A549 (cell line): ENCODE results near the gene PGM2L1. TPM values are rescaled to one million over a fixed set of nuclear protein-coding genes. Genes with fewer than 3 reads are reported as not detected.
"Not testable (repeated sequence)": the region's sequence is repeated elsewhere in the genome, so short reads cannot be mapped to it uniquely, and the experiment has no call there.

Experiments
- ATAC-seq, 2 experiments: fragments of 200-7000 bp in 1 of 2; fragments of >200 bp in 1 of 2; cut with Nextera tagmentation in 1 of 2; cut with Tn5 transposase in 1 of 2; 3 replicates each; pipeline versions ENCODE4 v1.8.0 to v1.9.1; 2018 to 2020; ENCODE audit warnings: mild to moderate bottlenecking in 1 of 2, moderate library complexity in 1 of 2
- CTCF ChIA-PET: fragments of 300-600 bp; sonication (Branson Sonifier 250); formaldehyde crosslinking; extraction: SDS; loops from one replicate; lab custom pipeline; 2021; ENCODE audit warnings: antibody characterized with exemption, inconsistent platforms; lab: Yijun Ruan, JAX
- POLR2A ChIA-PET: fragments of 350-600 bp; formaldehyde crosslinking; extraction: SDS; loops from one replicate; lab custom pipeline; 2021; ENCODE audit warnings: antibody characterized with exemption, inconsistent platforms; lab: Yijun Ruan, JAX
- DNase-seq, 2 experiments: peaks; one replicate each; pipeline versions ENCODE4 v3.0.0 to v3.0.0-alpha.2; 2011 to 2016; ENCODE audit warnings: low read depth in 1 of 2, low spot score in 1 of 2
- FAIRE-seq: peaks from 2 replicates; lab custom pipeline; 2011; peaks lifted over from hg19 to GRCh38; lab: Jason Lieb, UNC
- H3K27ac ChIP-seq, 2 experiments: fragments of >200 bp; sonication (Bioruptor Twin); formaldehyde crosslinking; 3 replicates each; pipeline ENCODE4 v1.5.1; 2016 to 2017
- H3K4me1 ChIP-seq: fragments of >200 bp; sonication (Bioruptor Twin); formaldehyde crosslinking; 3 replicates; pipeline ENCODE4 v1.6.1; 2016
- H3K4me2 ChIP-seq: fragments of >200 bp; sonication (Bioruptor Twin); formaldehyde crosslinking; 3 replicates; pipeline ENCODE4 v1.6.1; 2016
- H3K4me3 ChIP-seq: fragments of >200 bp; sonication (Bioruptor Twin); formaldehyde crosslinking; 3 replicates; pipeline ENCODE4 v1.5.1; 2016
- H3K9me3 ChIP-seq: fragments of >200 bp; sonication (Bioruptor Twin); formaldehyde crosslinking; 3 replicates; pipeline ENCODE4 v1.6.1; 2016
- ELK1 ChIP-seq: fragments of 150-350 bp; IDR thresholded peaks from 2 replicates; pipeline ENCODE4 v1.6.1; 2014; ENCODE audit warnings: low read depth, mild to moderate bottlenecking, low read length
- FOSB ChIP-seq: fragments of 250-450 bp; sonication (Bioruptor Pico); IDR thresholded peaks from 2 replicates; pipeline ENCODE4 v1.5.0; 2020; ENCODE audit warnings: mild to moderate bottlenecking, moderate library complexity
- FOXS1 ChIP-seq: fragments of 250-450 bp; sonication (Bioruptor Pico); IDR thresholded peaks from 2 replicates; pipeline ENCODE4 v1.5.0; 2020; ENCODE audit warnings: mild to moderate bottlenecking, moderate library complexity
- HOXA7 ChIP-seq: fragments of 250-450 bp; sonication (Bioruptor Pico); IDR thresholded peaks from 2 replicates; pipeline ENCODE4 v1.5.0; 2020; ENCODE audit warnings: mild to moderate bottlenecking, moderate library complexity
- HOXB13 ChIP-seq: fragments of 250-450 bp; sonication (Bioruptor Pico); IDR thresholded peaks from 2 replicates; pipeline ENCODE4 v1.5.0; 2020; ENCODE audit warnings: low read depth, mild to moderate bottlenecking, moderate library complexity
- MAFK ChIP-seq: fragments of 450-650 bp; IDR thresholded peaks from 2 replicates; pipeline ENCODE4 v1.6.1; 2014; ENCODE audit not compliant: partially characterized antibody
- MYC ChIP-seq: IDR thresholded peaks from 2 replicates; pipeline ENCODE4 v1.6.1; 2012; ENCODE audit warnings: mild to moderate bottlenecking, inconsistent platforms, low read length, improper control_type of control experiment, borderline replicate concordance
- RAD21 ChIP-seq, 2 experiments: fragments of >200 bp in 1 of 2; sonication (Bioruptor Twin) in 1 of 2; formaldehyde crosslinking in 1 of 2; IDR thresholded peaks in 1 of 2; conservative IDR thresholded peaks in 1 of 2; 2 replicates in 1 of 2; 3 replicates in 1 of 2; pipeline ENCODE4 v1.6.1; 2012 to 2018; ENCODE audit warnings: inconsistent platforms in 1 of 2
- WGBS: methylation state at CpG from one replicate; pipeline ENCODE4 v1.1.6; 2017; ENCODE audit errors: missing lambda C conversion rate; 5-methylcytosine and 5-hydroxymethylcytosine counted together
- polyA plus RNA-seq, 4 experiments: library from polyadenylated mRNA; depleted of rRNA in 3 of 4; stranded (reverse); fragments of >200 nt; fragmentation: RNase III in 1 of 4; extraction: RNeasy Plus Mini Kit Qiagen cat#74134 plus additional on column Dnase treatment in 1 of 4; gene quantifications; 2 replicates in 3 of 4; 3 replicates in 1 of 4; pipeline ENCODE4 v1.2.3, GENCODE V29; 2011 to 2017
- TF ChIP-seq, protein P1 (sequence below): IDR thresholded peaks from 2 replicates; pipeline ENCODE4 v1.6.1; 2012
- TF ChIP-seq, protein P2 (sequence below): fragments of 200-600 bp; sonication (generic); IDR thresholded peaks from 2 replicates; pipeline ENCODE4 v1.6.1; 2016; ENCODE audit warnings: antibody characterized with exemption, mild to moderate bottlenecking, moderate library complexity
- TF ChIP-seq, protein P3 (sequence below): IDR thresholded peaks from 2 replicates; pipeline ENCODE4 v1.6.1; 2012; ENCODE audit warnings: low read depth, borderline replicate concordance
- TF ChIP-seq, protein P4 (sequence below): fragments of >200 bp; sonication (Bioruptor Twin); formaldehyde crosslinking; IDR thresholded peaks from 3 replicates; pipeline ENCODE4 v1.6.1; 2016

The PGM2L1 gene
- polyA plus RNA-seq, 2 of the 4 experiments (the other 2 are of a cell fraction): 21.8 to 23.5 TPM

GRCh38 chr11:74417860-74418508 lies 19.8 kb upstream of the PGM2L1 start:
- 73% methylated on average over 4 of the region's 4 CpGs for WGBS
- TF ChIP-seq, protein P1, sequence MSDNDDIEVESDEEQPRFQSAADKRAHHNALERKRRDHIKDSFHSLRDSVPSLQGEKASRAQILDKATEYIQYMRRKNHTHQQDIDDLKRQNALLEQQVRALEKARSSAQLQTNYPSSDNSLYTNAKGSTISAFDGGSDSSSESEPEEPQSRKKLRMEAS: no peak
- TF ChIP-seq, protein P2, sequence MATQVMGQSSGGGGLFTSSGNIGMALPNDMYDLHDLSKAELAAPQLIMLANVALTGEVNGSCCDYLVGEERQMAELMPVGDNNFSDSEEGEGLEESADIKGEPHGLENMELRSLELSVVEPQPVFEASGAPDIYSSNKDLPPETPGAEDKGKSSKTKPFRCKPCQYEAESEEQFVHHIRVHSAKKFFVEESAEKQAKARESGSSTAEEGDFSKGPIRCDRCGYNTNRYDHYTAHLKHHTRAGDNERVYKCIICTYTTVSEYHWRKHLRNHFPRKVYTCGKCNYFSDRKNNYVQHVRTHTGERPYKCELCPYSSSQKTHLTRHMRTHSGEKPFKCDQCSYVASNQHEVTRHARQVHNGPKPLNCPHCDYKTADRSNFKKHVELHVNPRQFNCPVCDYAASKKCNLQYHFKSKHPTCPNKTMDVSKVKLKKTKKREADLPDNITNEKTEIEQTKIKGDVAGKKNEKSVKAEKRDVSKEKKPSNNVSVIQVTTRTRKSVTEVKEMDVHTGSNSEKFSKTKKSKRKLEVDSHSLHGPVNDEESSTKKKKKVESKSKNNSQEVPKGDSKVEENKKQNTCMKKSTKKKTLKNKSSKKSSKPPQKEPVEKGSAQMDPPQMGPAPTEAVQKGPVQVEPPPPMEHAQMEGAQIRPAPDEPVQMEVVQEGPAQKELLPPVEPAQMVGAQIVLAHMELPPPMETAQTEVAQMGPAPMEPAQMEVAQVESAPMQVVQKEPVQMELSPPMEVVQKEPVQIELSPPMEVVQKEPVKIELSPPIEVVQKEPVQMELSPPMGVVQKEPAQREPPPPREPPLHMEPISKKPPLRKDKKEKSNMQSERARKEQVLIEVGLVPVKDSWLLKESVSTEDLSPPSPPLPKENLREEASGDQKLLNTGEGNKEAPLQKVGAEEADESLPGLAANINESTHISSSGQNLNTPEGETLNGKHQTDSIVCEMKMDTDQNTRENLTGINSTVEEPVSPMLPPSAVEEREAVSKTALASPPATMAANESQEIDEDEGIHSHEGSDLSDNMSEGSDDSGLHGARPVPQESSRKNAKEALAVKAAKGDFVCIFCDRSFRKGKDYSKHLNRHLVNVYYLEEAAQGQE: peak; percentile 78; the same call in 1 of the 2 replicates
- ChIA-PET POLR2A (interaction anchor here (0.5 kb wide), 1 partner anchor 32 kb away, joined by 6 read pairs; no protein-coding TSS in a partner anchor), CTCF (interaction anchor here (1.0 to 1.9 kb wide), 5 partner anchors 14 to 162 kb away, joined by 3 to 4 read pairs (median 4); no protein-coding TSS in a partner anchor)
- no peaks in the 10 kb centered on the region for H3K9me3 ChIP-seq
- DNase-seq: peak in 1 of 2 experiments; percentile 3
- H3K4me1 ChIP-seq: peaks cover 31% of the 10 kb centered on the region
- H3K27ac ChIP-seq: peak overlapping the region; percentile 72 to 83
- FAIRE-seq: no peak
- H3K4me2 ChIP-seq: peak overlapping the region; percentile 66
- H3K4me3 ChIP-seq: no peak overlapping the region
- peak; percentile 75 to 81; a peak in 4 of 6 replicates for ATAC-seq

DNA sequence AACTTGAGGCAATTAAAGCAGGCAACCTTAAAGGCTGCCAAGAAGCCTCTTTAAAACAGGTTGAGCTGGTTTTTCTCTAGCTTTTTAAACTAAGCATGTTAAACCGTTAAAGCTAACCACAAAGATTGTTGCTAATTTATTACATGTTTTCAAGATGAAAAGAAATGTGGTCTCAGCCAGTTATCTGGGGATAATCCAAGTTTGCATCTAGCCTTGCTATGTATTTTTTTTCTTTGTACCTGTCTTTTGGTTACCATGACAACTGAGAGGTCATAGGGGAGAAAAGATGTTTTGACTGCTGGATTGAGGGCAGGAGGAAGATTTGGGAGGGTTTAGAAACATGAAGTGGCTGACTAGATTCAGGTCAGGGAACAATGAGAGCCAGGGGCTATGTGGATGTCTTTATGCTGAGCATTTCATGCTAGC lies 19.2 kb upstream of the PGM2L1 start:
- H3K4me2 ChIP-seq: peak overlapping the region; percentile 66; the same call in 2 of the 3 replicates
- peak overlapping the region; percentile 72 to 83 for H3K27ac ChIP-seq
- DNase-seq: no peak
- H3K4me3 ChIP-seq: no peak overlapping the region
- H3K9me3 ChIP-seq: no peaks in the 10 kb centered on the region
- TF ChIP-seq ELK1 (no peak), MAFK (no peak), FOXS1 (CRISPR knock-in tag) (no peak), FOSB (no peak), RAD21 (conservative IDR thresholded peaks at IDR 0.05 in 1 of 2, IDR thresholded peaks at IDR 0.05 in 1 of 2) (no peak), HOXB13 (CRISPR knock-in tag) (no peak), HOXA7 (CRISPR knock-in tag) (no peak), MYC (no peak)
- TF ChIP-seq, protein P3, sequence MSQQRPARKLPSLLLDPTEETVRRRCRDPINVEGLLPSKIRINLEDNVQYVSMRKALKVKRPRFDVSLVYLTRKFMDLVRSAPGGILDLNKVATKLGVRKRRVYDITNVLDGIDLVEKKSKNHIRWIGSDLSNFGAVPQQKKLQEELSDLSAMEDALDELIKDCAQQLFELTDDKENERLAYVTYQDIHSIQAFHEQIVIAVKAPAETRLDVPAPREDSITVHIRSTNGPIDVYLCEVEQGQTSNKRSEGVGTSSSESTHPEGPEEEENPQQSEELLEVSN: no peak
- TF ChIP-seq, protein P4, sequence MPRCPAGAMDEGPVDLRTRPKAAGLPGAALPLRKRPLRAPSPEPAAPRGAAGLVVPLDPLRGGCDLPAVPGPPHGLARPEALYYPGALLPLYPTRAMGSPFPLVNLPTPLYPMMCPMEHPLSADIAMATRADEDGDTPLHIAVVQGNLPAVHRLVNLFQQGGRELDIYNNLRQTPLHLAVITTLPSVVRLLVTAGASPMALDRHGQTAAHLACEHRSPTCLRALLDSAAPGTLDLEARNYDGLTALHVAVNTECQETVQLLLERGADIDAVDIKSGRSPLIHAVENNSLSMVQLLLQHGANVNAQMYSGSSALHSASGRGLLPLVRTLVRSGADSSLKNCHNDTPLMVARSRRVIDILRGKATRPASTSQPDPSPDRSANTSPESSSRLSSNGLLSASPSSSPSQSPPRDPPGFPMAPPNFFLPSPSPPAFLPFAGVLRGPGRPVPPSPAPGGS: no peak
- no peak for ATAC-seq
- FAIRE-seq: no peak
- WGBS: 84% methylated on average over 1 of the region's 1 CpG
- H3K4me1 ChIP-seq: peaks cover 37% of the 10 kb centered on the region
- ChIA-PET CTCF (interaction anchor here (1.6 kb wide), 1 partner anchor 13 kb away, joined by 3 read pairs; no protein-coding TSS in a partner anchor), POLR2A (interaction anchor here (0.5 kb wide), 1 partner anchor 32 kb away, joined by 6 read pairs; no protein-coding TSS in a partner anchor)

GRCh38 chr11:74416974-74417373 lies 18.7 kb upstream of the PGM2L1 start:
- H3K9me3 ChIP-seq, ATAC-seq, H3K4me2 ChIP-seq, DNase-seq, POLR2A ChIA-PET, FAIRE-seq, H3K4me3 ChIP-seq: not testable (repeated sequence)
- Histone ChIP-seq H3K27ac (peak overlapping the region; percentile 72 to 83; a peak in 3 of 6 replicates), H3K4me1 (peaks cover 41% of the 10 kb centered on the region)
- WGBS: 73% methylated on average over 1 of the region's 1 CpG
- CTCF ChIA-PET: interaction anchor here (1.6 kb wide), 1 partner anchor 13 kb away, joined by 3 read pairs; no protein-coding TSS in a partner anchor
